Measurements from ENCODE around the gene DNAJB5. TPM values are rescaled to one million over a fixed set of nuclear protein-coding genes. Genes with fewer than 3 reads are reported as not detected.

The DNAJB5 gene
- polyA plus RNA-seq, 1 of the 3 experiments (the other 2 are of a cell fraction), result 3.3 TPM

GRCh38 chr9:34958411-34958982, 31.0 kb upstream of the DNAJB5 start:
- H3K9me3 ChIP-seq, result no peaks in the 10 kb centered on the region
- H3K79me2 ChIP-seq (ENCODE audit: insufficient read depth), result no peaks in the 10 kb centered on the region
- H2AFZ ChIP-seq (ENCODE audit: low read depth), result no peak overlapping the region
- H3F3A ChIP-seq (replicated peaks; ENCODE audit: insufficient read depth), result no peaks in the 10 kb centered on the region
- no peak overlapping the region for H3K27ac ChIP-seq (ENCODE audit: low read depth in 2 of 2, low read length in 1 of 2)
- no peak overlapping the region for H3K9ac ChIP-seq
- 21% methylated on average over 9 of the region's 21 CpGs for WGBS (ENCODE audit: low lambda C conversion rate)
- ChIA-PET CTCF (interaction anchor here (1.3 kb wide), 1 partner anchor 59 kb away, joined by 5 read pairs; no protein-coding TSS in a partner anchor), POLR2A (no interaction called here)
- no peaks in the 10 kb centered on the region for H4K20me1 ChIP-seq (ENCODE audit: insufficient read depth)
- TF ChIP-seq RCOR1 (IDR thresholded peaks at IDR 0.05; ENCODE audit: low read length) (no peak), TAF1 (IDR thresholded peaks at IDR 0.05; ENCODE audit: borderline replicate concordance, low read depth, low read length) (no peak), RAD21 (IDR thresholded peaks at IDR 0.05; ENCODE audit: low read length) (no peak), FOSL2 (IDR thresholded peaks at IDR 0.05; ENCODE audit: borderline replicate concordance, low read depth) (no peak)
- no peaks in the 10 kb centered on the region for H3K9me2 ChIP-seq
- H3K4me2 ChIP-seq, result peak overlapping the region; percentile 71; the same call in 1 of the 2 replicates
- peak overlapping the region; percentile 50 to 54; a peak in 3 of 4 replicates for H3K4me3 ChIP-seq (ENCODE audit: low read depth in 2 of 2, low read length in 1 of 2)
- H3K36me3 ChIP-seq (replicated peaks in 1 of 2; ENCODE audit: control insufficient read depth in 1 of 2, insufficient read depth in 2 of 2, low read length in 1 of 2), result no peaks in the 10 kb centered on the region
- H3K27me3 ChIP-seq (ENCODE audit: insufficient read depth), result peaks cover 58% of the 10 kb centered on the region
- DNase-seq, result no peak
- H3K4me1 ChIP-seq (ENCODE audit: control insufficient read depth in 1 of 2, insufficient read depth in 2 of 2, low read depth in 1 of 2, low read length in 1 of 2), result peaks cover 0 to 3% of the 10 kb centered on the region in 2 experiments; a peak in 1 of 4 replicates

GRCh38 chr9:34959461-34959860, 30.1 kb upstream of the DNAJB5 start:
- H3K9ac ChIP-seq, result no peak overlapping the region
- H4K20me1 ChIP-seq (ENCODE audit: insufficient read depth), result no peaks in the 10 kb centered on the region
- H3K4me1 ChIP-seq (ENCODE audit: control insufficient read depth in 1 of 2, insufficient read depth in 2 of 2, low read depth in 1 of 2, low read length in 1 of 2), result peaks cover 0 to 3% of the 10 kb centered on the region in 2 experiments; a peak in 1 of 4 replicates
- CTCF ChIA-PET, result interaction anchor here (0.9 to 2.3 kb wide), 5 partner anchors 26 to 60 kb away, joined by 3 to 11 read pairs (median 3); partner anchors contain the start of gene DNAJB5
- H3K9me2 ChIP-seq, result no peaks in the 10 kb centered on the region
- H3K9me3 ChIP-seq, result no peaks in the 10 kb centered on the region
- H3K4me2 ChIP-seq, result no peak overlapping the region
- DNase-seq, result no peak
- peaks cover 59% of the 10 kb centered on the region for H3K27me3 ChIP-seq (ENCODE audit: insufficient read depth)
- no peak overlapping the region for H3K4me3 ChIP-seq (ENCODE audit: low read depth in 2 of 2, low read length in 1 of 2)
- no peak overlapping the region for H2AFZ ChIP-seq (ENCODE audit: low read depth)
- WGBS (ENCODE audit: low lambda C conversion rate), result 78% methylated on average over 4 of the region's 4 CpGs
- H3K36me3 ChIP-seq (replicated peaks in 1 of 2; ENCODE audit: control insufficient read depth in 1 of 2, insufficient read depth in 2 of 2, low read length in 1 of 2), result no peaks in the 10 kb centered on the region
- no peaks in the 10 kb centered on the region for H3F3A ChIP-seq (replicated peaks; ENCODE audit: insufficient read depth)
- POLR2A ChIA-PET, result no interaction called here
- no peak overlapping the region for H3K27ac ChIP-seq (ENCODE audit: low read depth in 2 of 2, low read length in 1 of 2)
- no peaks in the 10 kb centered on the region for H3K79me2 ChIP-seq (ENCODE audit: insufficient read depth)
- no peak for TF ChIP-seq MXI1 (IDR thresholded peaks at IDR 0.05; ENCODE audit: low read depth, low read length)
- no peak for TF ChIP-seq EZH2phosphoT487 (IDR thresholded peaks at IDR 0.05; ENCODE audit: borderline replicate concordance, low read depth)
- no peak for TF ChIP-seq PBX3 (IDR thresholded peaks at IDR 0.05)
- no peak for TF ChIP-seq ZBTB33 (IDR thresholded peaks at IDR 0.05; ENCODE audit: borderline replicate concordance, low read depth)
- TF ChIP-seq GABPA (IDR thresholded peaks at IDR 0.05; ENCODE audit: low read depth), result no peak
- no peak for TF ChIP-seq USF2 (IDR thresholded peaks at IDR 0.05; ENCODE audit: borderline replicate concordance, low read depth, low read length)
- no peak for TF ChIP-seq NRF1 (IDR thresholded peaks at IDR 0.05; ENCODE audit: low read depth, low read length)
- no peak for TF ChIP-seq RAD21 (IDR thresholded peaks at IDR 0.05; ENCODE audit: low read length)
- TF ChIP-seq ELF1 (IDR thresholded peaks at IDR 0.05), result no peak
- no peak for TF ChIP-seq USF1 (IDR thresholded peaks at IDR 0.05; ENCODE audit: borderline replicate concordance, low read depth)
